ENCODE results near the gene MTREX.

- TF ChIP-seq ZSCAN5A (tag by site-specific recombination; IDR thresholded peaks at IDR 0.05) (no peak), CTCF (tag by site-specific recombination; IDR thresholded peaks at IDR 0.05) (no peak), EGR2 (tag by site-specific recombination; IDR thresholded peaks at IDR 0.05; ENCODE audit: low read depth) (no peak), ZNF654 (tag by site-specific recombination; IDR thresholded peaks at IDR 0.05; ENCODE audit: low read depth) (no peak), REST (tag by site-specific recombination; IDR thresholded peaks at IDR 0.05) (no peak), ZNF488 (tag by site-specific recombination; IDR thresholded peaks at IDR 0.05) (no peak), ZNF704 (tag by site-specific recombination; IDR thresholded peaks at IDR 0.05) (no peak), ZBTB11 (tag by site-specific recombination; conservative IDR thresholded peaks at IDR 0.05; ENCODE audit: low read depth) (no peak), ZNF707 (tag by site-specific recombination; IDR thresholded peaks at IDR 0.05) (no peak), ZNF660 (tag by site-specific recombination; IDR thresholded peaks at IDR 0.05) (no peak)
These were observed 19.5 kb downstream of the MTREX start for GRCh38 chr5:55327281-55327680.
